HG03039 (cell line): ENCODE results near the gene VIPAS39.
"Not testable (repeated sequence)": the region's sequence is repeated elsewhere in the genome, so short reads cannot be mapped to it uniquely, and the experiment has no call there.

Experiments
- ATAC-seq: cut with Tn5 transposase; IDR thresholded peaks from one replicate; pipeline ENCODE4 v1.9.1; 2021; ENCODE audit warnings: mild to moderate bottlenecking, moderate library complexity; ENCODE audit not compliant: unreplicated experiment

Gene VIPAS39

DNA sequence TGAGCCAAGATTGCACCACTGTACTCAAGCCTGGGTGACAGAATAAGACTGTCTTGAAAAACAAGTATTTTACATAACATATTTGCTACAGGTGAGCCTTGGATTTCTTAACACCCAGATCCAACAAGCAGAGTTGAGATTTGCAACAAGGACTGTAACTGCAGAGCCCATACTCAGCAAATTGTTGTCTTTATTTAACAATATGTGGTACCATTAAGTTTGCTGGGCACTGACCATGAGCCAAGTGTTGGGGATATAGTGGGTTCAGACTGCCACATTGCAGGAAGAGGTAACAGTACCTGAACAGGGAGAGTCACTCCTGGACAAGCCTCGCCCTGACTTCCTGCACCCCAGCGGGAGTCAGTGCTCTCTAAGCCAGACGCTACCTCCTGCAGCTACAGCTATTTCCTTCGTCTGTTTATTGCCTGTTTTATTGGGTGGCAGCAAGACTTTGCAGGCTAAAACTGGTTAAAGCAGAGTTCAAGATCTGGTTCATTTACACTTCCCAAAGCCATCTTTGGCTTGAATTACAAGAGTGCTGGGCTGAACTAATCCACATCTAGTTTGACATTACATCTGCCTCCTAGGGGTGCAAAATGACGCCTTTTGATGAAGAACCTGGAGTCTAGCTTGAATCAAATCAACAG lies 12.9 kb upstream of the VIPAS39 start:
- no peak for ATAC-seq

DNA sequence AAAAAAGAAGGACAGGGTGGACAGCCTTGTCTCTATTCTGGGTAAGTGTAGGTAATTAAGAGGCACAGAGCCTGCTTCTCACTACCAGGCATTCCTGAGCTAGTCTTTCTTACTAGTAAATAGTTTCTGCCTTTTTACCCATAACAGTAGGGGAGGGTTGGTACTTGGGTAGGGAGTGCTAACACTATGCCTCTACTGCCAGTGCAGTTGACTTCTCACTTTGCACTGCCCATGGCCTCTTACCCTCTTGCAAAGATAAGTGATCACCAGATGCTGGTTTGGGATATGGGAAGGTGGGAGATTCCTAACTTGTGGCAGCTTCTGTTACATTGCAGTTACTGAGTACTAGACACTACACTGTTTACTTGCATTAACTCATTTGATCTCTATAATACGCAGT lies 12.1 kb upstream of the VIPAS39 start:
- no peak for ATAC-seq

DNA sequence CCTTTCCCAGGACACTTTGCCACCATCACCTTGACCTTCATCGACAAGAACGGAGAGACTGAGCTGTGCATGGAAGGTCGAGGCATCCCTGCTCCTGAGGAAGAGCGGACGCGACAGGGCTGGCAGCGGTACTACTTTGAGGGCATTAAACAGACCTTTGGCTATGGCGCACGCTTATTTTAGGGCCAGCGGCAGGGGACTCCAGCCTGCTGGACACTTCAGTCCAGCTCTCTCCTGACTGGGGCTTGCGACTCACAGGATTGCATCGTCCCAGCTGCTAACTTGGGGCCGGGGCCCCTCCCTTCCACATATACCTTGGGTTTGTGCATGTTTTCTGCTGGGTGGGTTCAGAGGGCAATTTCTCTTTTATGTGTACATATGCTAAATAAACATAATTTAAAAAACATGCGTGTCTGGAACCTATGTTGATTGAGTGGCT lies 11.7 kb upstream of the VIPAS39 start:
- no peak for ATAC-seq

DNA sequence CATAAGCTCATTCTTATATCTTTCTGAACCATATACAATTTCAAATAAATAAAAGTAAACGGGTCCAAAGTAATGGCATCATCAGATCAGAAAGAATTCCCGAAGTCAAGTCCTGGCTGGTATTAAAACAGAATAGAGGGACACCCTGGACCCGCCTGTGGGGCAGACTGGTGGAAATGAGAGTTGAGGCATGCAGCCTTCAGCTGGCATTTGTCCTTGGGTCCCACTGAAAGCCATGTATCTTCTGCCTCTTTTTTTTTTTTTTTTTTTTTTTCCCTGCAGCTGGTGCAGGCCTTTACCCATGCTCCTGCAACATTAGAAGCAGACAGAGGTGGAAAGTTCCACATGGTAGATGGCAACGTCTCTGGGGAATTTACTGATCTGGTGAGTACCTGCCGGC lies 10.4 kb upstream of the VIPAS39 start:
- no peak for ATAC-seq

DNA sequence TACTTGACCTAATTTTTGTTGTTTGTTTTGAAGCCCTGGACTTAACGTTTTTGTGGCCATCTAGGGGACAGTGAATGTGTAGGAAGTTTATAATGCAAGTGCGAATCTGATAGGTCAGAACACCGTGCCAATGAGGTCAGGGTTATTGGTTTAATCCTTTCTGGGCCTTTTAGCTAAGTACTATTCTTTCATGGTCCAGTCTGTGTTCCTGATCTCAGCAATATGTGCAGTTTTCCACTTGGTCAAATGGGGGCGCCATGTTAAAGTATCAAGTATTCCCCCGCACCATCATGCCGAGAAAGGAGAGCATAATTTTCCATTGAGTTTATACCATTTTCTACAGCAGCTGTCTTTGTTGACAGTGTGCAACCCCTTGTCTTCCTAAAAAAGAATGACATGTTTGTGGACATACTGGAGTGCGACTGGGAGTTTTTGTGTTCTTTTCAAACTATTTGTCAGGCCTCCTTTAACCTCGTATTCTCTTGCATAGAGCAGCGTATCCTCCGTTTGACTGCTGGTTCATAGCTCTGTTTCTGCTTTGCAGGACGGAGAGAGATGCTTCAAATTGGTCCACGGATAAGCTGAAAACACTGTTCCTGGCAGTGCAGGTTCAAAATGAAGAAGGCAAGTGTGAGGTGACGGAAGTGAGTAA lies 1.8 kb upstream of the VIPAS39 start:
- no peak for ATAC-seq

DNA sequence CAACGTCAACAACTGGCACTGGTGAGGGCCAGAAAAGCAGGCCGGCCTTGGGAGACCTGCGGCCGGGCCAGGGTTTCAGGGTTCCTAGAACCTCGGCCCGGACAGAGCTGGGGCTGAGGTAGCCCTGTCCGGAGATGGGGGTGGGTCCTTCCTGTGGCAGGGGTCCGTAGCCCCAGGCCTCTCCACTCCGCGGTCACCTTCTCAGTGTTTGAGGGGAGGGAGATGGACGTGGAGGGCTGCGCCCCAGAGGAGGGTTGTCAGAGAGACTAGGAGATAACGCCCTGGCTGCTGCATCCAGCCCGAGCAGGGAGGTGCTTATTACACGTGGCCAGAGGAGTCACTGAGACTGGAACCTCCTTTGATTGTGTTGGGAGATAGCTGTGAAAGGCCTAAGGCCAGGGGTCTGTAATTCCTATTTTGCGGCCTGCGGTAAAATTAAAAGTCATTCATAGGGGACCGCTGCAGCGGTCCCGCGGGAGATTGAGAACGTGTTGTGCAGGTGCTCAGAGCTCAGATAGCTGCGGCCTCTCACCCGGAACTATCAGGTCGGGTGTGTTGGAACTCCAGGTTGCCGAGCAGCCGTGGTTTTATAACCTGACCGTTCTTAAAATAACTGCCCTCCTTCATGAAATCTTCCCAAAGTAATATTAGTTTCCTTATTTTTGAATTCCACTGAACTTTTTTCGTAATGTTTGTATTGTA lies 999 bp upstream of the VIPAS39 start:
- ATAC-seq, result peak; percentile 15

DNA sequence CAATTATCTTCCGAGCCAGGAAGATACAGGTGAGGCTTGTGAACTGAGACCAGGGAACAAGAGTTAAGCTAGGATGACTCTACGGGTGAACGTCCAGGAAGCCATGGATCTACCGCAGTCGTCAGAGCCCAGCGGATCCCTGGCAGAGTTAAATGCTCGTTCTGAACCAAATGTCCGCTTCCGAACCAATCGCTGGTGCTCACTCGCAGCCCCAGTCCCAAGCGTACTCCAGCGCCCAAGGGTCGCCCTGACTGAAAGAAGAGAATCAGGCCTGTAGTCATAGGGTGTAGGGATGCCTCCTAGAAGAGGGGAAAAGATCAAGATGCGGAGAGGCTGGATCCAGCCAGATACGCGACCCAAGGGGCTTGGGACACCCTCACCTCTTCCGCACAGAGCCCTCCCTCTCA lies 283 bp downstream of the VIPAS39 start:
- ATAC-seq, result peak; percentile 12

DNA sequence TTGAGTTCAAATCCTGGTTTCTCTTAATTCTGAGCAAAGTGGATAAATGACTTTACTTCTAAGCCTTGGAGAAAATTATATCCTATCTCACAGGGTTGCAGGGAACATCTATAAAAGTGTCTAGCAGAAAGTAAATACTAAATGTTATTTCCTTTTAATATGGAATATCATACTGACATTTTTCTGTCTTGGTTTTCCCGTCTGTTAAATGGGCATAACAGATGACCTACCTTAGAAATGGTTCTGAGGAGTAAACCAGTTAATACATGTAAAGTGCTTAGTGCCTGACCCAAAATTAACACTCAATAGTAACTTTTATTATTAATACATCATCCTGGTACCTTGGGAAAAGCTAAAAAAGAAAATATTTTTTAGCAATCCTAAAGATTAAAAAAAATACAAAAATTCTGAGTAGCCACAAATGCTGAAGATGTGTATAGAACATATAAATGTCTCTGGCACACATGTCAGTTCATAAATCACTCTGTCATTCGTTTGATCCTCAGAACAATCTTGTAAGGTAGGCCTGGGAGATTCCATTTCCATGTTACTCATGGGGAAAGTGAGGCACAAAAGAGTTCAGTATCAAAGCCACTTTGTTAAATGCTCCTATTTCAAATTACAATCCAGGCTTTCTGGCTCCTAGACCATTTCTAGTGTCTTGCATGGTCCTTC lies 1.3 kb downstream of the VIPAS39 start:
- ATAC-seq, result no peak

DNA sequence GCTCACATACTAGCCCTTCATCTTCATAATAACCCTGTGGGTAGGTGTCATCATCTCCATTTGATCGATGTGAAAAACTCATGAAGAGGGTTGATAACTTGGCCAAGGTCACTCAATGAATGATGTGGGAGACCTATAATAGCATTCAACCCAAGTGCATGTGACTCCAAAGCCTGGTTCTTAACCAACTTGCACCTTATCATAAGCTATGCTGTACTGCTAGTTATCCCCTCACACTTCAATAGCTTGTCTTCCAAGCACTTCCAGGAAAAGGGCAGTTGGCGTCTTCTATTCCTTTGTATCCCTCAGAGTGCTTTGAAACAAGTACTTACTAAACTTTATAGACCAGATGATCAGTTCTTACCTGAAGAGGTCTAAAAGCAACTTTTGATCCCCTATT lies 15.2 kb downstream of the VIPAS39 start:
- no peak for ATAC-seq

DNA sequence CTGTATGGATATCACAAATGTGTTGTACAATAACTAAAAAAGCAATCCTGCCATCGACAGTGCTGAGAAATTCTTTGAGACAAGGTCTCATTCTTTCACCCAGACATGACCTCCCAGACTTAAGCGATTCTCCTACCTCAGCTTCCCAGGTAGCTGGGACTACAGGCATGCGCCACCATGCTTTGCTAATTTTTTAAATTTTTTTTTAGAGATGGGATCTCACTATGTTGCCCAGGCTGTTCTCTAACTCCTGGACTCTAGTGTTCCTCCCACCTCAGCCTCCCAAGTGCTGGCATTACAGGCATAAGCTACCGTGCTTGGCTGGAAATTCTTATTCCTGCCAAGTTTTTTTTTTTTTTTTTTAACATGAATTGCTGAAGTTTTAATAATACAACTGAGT lies 17.5 kb downstream of the VIPAS39 start:
- ATAC-seq, result no peak

DNA sequence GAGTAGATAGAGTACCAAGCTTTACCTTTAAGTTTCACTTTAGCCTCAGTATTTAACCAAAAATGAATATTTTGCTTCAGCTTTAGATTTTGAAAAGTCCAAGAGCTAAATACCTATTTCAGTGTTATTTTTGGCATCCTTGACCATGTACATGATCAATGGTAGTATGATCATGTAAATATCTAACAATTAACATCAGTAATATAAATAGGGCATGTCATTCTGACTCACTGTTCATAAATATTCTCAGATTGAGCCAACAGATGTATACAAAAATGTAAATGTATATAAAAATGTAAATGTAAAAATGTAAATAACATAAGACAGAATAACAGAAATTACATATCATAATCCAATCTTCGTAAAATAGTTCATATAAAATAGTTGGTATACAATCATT lies 18.8 kb downstream of the VIPAS39 start:
- no peak for ATAC-seq

DNA sequence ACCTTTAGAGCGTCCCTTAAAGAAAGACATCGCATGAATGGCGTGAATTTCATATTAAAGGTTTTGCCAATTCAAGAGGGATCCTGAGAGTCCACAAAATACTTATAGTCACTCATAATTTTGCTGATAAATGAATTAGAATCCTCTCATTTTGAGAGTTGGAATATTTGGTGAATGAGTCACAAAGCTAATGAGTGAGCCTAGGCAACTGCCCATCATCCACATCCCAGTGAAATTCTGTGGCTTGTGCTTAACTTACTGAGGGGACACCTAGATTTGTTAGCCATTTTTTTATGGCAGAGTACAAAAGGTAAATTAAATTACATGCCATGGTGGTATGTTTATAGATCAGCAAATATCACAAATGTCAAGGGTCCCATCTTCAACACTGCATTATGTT lies 21.4 kb downstream of the VIPAS39 start:
- no peak for ATAC-seq

DNA sequence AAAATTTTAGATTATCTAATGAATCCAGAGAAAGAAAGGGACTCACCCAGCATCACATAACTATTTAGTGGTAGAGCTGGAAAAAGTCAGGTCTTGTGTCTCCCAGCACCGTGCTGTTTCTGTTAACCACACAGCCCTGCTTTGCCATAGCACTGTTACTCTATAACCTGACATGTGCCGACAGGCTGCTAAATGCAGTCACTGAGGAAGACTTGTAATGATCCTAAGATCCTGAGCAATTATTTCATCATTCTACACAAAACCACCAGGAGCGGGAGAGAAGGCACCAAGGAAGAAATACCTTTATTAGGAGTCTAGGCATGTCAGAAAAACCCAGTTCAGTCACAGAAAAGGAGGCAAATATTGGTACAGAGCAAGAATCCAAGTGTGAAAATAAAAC lies 31.0 kb downstream of the VIPAS39 start:
- ATAC-seq, result no peak

DNA sequence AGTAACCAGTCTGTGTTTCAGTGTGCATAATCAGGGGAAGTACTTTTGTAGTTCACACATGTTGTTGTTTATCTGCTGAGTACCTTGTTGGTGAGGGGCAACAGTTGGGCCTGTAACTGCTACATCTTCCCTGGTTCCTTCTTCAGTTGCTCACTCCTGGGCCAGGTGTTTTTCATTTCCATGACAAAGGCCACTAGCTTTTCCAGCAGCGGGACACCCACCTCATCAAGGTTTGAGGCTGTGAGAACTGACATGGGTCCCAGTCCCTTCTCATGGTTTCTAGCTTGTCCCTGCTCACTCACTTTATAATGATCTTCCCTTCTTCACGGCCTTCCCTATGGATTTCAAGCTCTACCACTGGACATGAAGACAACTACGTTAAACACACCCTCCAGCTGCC lies 32.5 kb downstream of the VIPAS39 start:
- no peak for ATAC-seq

DNA sequence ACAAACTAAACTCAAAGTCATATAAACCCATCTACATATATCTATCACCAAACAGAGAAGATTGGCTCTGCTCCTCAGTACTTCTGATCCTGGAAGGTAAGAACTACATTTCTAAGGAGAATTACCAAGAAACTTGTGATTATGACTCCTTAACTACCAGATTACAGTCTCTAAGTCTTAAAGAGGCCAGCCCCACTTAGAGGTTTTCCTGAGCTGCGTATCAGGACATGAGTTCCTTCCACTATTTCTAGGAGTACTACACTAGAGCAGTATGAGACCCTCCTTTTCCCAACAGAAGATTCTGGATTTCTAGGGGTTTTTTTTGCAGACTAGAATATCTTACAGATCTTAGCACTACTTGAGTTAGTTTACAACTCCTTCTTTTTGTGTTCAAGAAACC lies 34.0 kb downstream of the VIPAS39 start, which contains the start of gene NOXRED1:
NOXRED1 (minus strand) TSS at position 101 of the 400 bp plus-strand sequence. CDS start 634 bp downstream, outside the sequence.
- ATAC-seq, result no peak

DNA sequence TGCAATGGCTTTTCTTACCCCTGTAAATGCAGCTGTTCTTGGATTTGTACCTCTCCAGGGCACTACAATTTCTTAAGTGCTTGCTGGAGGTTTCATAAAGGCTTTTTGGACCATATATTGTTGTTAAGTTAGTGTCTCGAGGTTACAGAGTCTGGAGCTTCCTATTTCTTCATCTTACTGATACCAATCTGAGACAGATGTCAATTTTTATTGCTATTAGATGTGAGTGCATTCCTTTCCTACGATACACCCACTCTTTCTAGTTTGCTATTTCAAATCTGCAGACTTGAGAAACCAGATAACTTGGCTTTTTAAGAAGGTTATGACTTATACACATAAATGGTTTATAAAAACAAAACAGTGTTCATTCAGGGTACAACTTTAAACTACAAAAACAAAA lies 36.2 kb downstream of the VIPAS39 start:
- no peak for ATAC-seq

DNA sequence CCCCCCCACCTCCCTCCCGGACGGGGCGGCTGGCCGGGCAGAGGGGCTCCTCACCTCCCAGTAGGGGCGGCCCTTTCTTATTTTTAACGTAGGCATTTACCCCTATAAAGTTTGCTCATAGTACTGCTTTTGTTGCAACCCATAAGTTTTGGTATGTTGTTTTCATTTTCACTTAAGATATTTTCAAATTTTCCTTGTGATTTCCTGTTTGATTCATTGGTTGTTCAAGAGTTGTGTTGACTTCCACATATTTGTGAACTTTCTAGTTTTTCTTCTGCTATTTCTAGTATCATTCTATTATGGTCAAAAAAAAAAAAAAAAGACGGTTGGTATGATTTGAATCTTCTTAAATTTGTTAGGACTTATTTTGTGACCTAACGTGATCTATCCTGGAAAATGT lies 40.6 kb downstream of the VIPAS39 start:
- no peak for ATAC-seq

DNA sequence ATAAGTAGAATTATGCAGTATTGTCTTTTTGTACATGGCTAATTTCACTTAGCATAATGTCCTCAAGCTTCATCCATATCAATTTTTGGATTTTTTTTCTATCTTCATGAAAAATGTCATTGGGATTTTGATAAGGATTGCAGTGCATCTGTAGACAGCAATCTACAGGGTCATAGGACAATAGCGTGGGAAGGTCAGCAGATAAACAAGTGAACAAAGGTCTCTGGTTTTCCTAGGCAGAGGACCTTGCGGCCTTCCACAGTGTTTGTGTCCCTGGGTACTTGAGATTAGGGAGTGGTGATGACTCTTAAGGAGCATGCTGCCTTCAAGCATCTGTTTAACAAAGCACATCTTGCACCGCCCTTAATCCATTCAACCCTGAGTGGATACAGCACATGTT lies 41.3 kb downstream of the VIPAS39 start:
- not testable (repeated sequence) for ATAC-seq

DNA sequence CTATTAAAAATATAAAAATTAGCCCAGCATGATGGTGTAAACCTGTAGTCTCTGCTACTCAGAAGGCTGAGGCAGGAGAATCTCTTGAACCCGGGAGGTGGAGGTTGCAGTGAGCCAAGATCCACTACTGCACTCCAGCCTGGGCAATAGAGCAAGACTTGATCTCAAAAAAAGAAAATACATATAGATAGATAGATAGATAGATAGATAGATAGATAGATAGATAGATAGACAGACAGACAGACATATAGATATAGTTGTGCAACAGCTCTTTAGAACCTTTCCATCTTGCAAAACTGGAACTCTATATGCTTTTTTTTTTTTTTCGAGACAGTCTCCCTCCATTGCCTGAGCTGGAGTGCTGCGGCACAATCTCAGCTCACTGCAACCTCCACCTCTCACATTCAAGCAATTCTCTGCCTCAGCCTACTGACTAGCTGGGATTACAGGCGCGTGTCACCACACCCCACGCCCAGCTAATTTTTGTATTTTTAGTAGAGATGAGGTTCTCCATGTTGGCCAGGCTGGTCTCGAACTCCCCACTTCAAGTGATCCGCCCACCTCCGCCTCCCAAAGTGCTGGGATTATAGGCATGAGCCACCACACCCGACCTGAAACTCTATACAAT lies 41.9 kb downstream of the VIPAS39 start:
- not testable (repeated sequence) for ATAC-seq

DNA sequence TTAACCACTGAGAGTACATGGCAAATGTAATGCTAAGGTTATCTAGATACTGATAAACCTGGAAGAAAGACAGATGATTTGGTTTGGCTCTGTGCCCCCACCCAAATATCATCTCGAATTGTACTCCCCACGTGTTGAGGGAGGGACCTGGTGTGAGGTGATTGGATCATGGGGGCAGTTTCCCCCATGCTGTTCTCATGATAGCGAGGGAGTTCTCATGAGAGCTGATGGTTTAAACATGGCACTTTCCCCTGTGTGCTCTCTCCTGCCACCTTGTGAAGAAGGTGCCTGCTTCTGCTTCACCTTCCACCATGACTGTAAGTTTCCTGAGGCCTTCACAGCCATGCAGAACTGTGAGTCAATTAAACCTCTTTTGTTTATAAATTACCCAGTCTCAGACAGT lies 48.3 kb downstream of the VIPAS39 start:
- ATAC-seq, result no peak

DNA sequence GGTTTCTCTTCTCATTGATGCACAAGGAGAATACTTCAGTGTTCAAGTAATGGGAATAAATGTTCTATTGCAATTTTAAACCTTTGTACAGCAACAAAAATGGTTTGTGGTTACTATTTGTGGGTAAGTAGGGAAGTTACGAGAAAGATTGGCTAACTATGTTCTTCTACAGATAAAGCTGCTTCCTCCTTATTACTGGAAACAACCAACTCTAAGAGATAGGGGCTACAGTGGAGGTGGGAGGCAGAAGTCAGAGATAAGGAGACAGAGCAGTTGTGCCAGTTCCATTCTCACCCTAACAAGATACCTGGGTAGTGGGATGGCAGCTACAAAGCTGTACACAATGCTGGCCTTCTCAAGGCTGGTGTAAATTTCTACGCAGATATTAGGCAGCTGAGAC lies 50.2 kb downstream of the VIPAS39 start:
- ATAC-seq, result no peak
